ENCODE measurements around the gene SPPL2A. TPM values are rescaled to one million over a fixed set of nuclear protein-coding genes. Genes with fewer than 3 reads are reported as not detected.

Gene SPPL2A
- total and polyA plus RNA-seq, 9 of the 15 experiments (the other 6 are each of a cell fraction or from before 2014, with no cell fraction given), result 9.8 to 66.1 (median 38.0) TPM

DNA sequence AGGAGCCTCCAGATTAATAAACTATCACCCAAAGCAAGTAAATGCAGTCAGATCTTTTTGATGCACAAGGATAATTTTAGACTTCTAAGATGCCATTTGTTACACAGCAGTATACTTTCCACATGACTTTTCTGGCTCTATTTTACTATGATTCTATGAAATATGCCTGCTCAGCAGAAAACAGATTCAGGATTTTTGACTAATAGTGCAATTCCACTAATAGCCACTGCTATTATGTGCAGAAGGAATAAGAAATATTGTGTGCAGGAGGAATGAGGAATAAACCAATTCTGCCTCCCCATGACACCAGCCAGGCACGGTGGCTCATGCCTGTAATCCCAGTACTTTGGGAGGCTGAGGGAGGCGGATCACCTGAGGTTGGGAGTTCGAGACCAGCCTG, 11.5 kb upstream of the SPPL2A start (continued):
- peak; percentile 95 for TF ChIP-seq C11orf30 (IDR thresholded peaks at IDR 0.05; ENCODE audit: low read depth)
- no peak for TF ChIP-seq RFX5 (IDR thresholded peaks at IDR 0.05; ENCODE audit: low read depth, low read length)
- no peak for TF ChIP-seq MCM2 (IDR thresholded peaks at IDR 0.05; ENCODE audit: low read depth)
- TF ChIP-seq MAFK (IDR thresholded peaks at IDR 0.05; ENCODE audit: low read length), result peak; percentile 98
- TF ChIP-seq CCNT2 (IDR thresholded peaks at IDR 0.05; ENCODE audit: borderline replicate concordance, extremely low read depth, insufficient read length, low read depth, low read length), result no peak
- peak; percentile 98 for TF ChIP-seq MAFF (IDR thresholded peaks at IDR 0.05; ENCODE audit: low read length)
- peak; percentile 94 for TF ChIP-seq MAFG (tag; conservative IDR thresholded peaks at IDR 0.05)
- no peak for TF ChIP-seq IRF9 (tag; IDR thresholded peaks at IDR 0.05)
- TF ChIP-seq SIRT6 (IDR thresholded peaks at IDR 0.05; ENCODE audit: low read depth, low read length), result no peak
- no peak for TF ChIP-seq ZNF644 (tag; IDR thresholded peaks at IDR 0.05; ENCODE audit: low read depth)
- TF ChIP-seq XRCC3 (IDR thresholded peaks at IDR 0.05), result no peak
- no peak for TF ChIP-seq FOXJ3 (CRISPR knock-in tag; IDR thresholded peaks at IDR 0.05)
- TF ChIP-seq MYNN (IDR thresholded peaks at IDR 0.05), result no peak
- TF ChIP-seq MYNN (CRISPR knock-in tag; IDR thresholded peaks at IDR 0.05), result no peak
